IMR-90 (cell line): ENCODE data around the gene BRI3BP. TPM values are rescaled to one million over a fixed set of nuclear protein-coding genes. Genes with fewer than 3 reads are reported as not detected.

Experiments used
- ATAC-seq: fragments of 200-7000 bp; cut with Tn5 transposase; 2 replicates; pipeline ENCODE4 v1.9.1; 2020; ENCODE audit warnings: low read depth, mild to moderate bottlenecking, moderate library complexity
- BruUV-seq: library from RNA; stranded (reverse); fragments of 400-500 nt; replicated peaks from 2 replicates; lab custom pipeline; 2021; lab: Mats Ljungman, UMichigan
- CTCF ChIA-PET: fragments of 300-600 bp; formaldehyde crosslinking; extraction: SDS; loops from one replicate; lab custom pipeline; 2021; ENCODE audit warnings: antibody characterized with exemption; lab: Yijun Ruan, JAX
- POLR2A ChIA-PET: fragments of 300-600 bp; sonication (Branson Sonifier 250); formaldehyde crosslinking; loops from one replicate; lab custom pipeline; 2022; ENCODE audit warnings: antibody characterized with exemption; ENCODE audit not compliant: unreplicated experiment; lab: Charles Lee
- DNase-seq: peaks from one replicate; pipeline ENCODE4 v3.0.0; 2013
- H2AFZ ChIP-seq: replicated peaks from 2 replicates; pipeline ENCODE3; 2013; ENCODE audit warnings: low read length, mild to moderate bottlenecking; ENCODE audit not compliant: poor library complexity
- H2AK5ac ChIP-seq: 2 replicates; pipeline ENCODE4 v1.6.1; 2013; ENCODE audit warnings: low read depth, low read length, inconsistent platforms
- H2AK9ac ChIP-seq: replicated peaks from 2 replicates; pipeline ENCODE3; 2013; ENCODE audit warnings: mild to moderate bottlenecking, low read depth, low read length, moderate library complexity; ENCODE audit not compliant: poor library complexity
- H2BK120ac ChIP-seq: 2 replicates; pipeline ENCODE4 v1.6.1; 2013; ENCODE audit warnings: low read depth, low read length, inconsistent platforms
- H2BK15ac ChIP-seq: 3 replicates; pipeline ENCODE4 v1.6.1; 2013; ENCODE audit warnings: low read depth, low read length, inconsistent platforms
- H2BK20ac ChIP-seq: 2 replicates; pipeline ENCODE4 v1.6.1; 2013; ENCODE audit warnings: low read depth, mild to moderate bottlenecking, inconsistent platforms, low read length, moderate library complexity
- H2BK5ac ChIP-seq: 2 replicates; pipeline ENCODE4 v1.6.1; 2013; ENCODE audit warnings: mild to moderate bottlenecking, low read depth, low read length, inconsistent platforms; ENCODE audit not compliant: poor library complexity, severe bottlenecking
- H3K14ac ChIP-seq: replicated peaks from 2 replicates; pipeline ENCODE4 v1.6.1; 2013; ENCODE audit warnings: low read depth, low read length, inconsistent platforms
- H3K18ac ChIP-seq: 2 replicates; pipeline ENCODE4 v1.6.1; 2013; ENCODE audit warnings: low read depth, low read length, control low read depth
- H3K23ac ChIP-seq: 2 replicates; pipeline ENCODE4 v1.6.1; 2013; ENCODE audit warnings: low read depth, low read length, inconsistent platforms
- H3K27ac ChIP-seq: 2 replicates; pipeline ENCODE4 v1.5.1; 2013; ENCODE audit warnings: mild to moderate bottlenecking, control low read depth, low read length; ENCODE audit not compliant: insufficient read depth
- H3K27me3 ChIP-seq: 2 replicates; pipeline ENCODE4 v1.6.1; 2013; ENCODE audit warnings: low read length; ENCODE audit not compliant: control insufficient read depth, insufficient read depth
- H3K36me3 ChIP-seq: 2 replicates; pipeline ENCODE4 v1.6.1; 2013; ENCODE audit warnings: low read length, mixed read lengths; ENCODE audit not compliant: control insufficient read depth, insufficient read depth
- H3K4ac ChIP-seq: 2 replicates; pipeline ENCODE4 v1.6.1; 2013; ENCODE audit warnings: low read depth, low read length, inconsistent platforms
- H3K4me1 ChIP-seq: 2 replicates; pipeline ENCODE4 v1.6.1; 2013; ENCODE audit warnings: low read length, mixed read lengths; ENCODE audit not compliant: control insufficient read depth, insufficient read depth
- H3K4me2 ChIP-seq: 2 replicates; pipeline ENCODE4 v1.6.1; 2013; ENCODE audit warnings: low read depth, mild to moderate bottlenecking, control low read depth, low read length, moderate library complexity
- H3K4me3 ChIP-seq: 2 replicates; pipeline ENCODE4 v1.5.1; 2013; ENCODE audit warnings: low read depth, mild to moderate bottlenecking, control low read depth, low read length, moderate library complexity; ENCODE audit not compliant: insufficient read depth
- H3K56ac ChIP-seq: 2 replicates; pipeline ENCODE4 v1.6.1; 2013; ENCODE audit warnings: low read length, inconsistent platforms; ENCODE audit not compliant: insufficient read depth; ENCODE audit errors: extremely low read depth
- H3K79me1 ChIP-seq, 2 experiments: 2 replicates each; pipeline ENCODE4 v1.6.1; 2013; ENCODE audit warnings: low read length in 2 of 2, inconsistent platforms in 1 of 2, low read depth in 1 of 2
- H3K9ac ChIP-seq: 2 replicates; pipeline ENCODE4 v1.6.1; 2013; ENCODE audit warnings: low read depth, low read length, control low read depth
- H3K9me1 ChIP-seq: 2 replicates; pipeline ENCODE4 v1.6.1; 2013; ENCODE audit warnings: low read length, inconsistent platforms; ENCODE audit not compliant: insufficient read depth
- H3K9me3 ChIP-seq: 2 replicates; pipeline ENCODE4 v1.6.1; 2013; ENCODE audit warnings: low read length; ENCODE audit not compliant: control insufficient read depth, insufficient read depth
- H4K20me1 ChIP-seq: 2 replicates; pipeline ENCODE4 v1.6.1; 2013; ENCODE audit warnings: low read length, inconsistent platforms; ENCODE audit not compliant: insufficient read depth
- H4K5ac ChIP-seq: 2 replicates; pipeline ENCODE4 v1.6.1; 2013; ENCODE audit warnings: mild to moderate bottlenecking, low read depth, low read length, control low read depth
- H4K8ac ChIP-seq, 2 experiments: 2 replicates each; pipeline ENCODE4 v1.6.1; 2013; ENCODE audit warnings: low read depth in 2 of 2, low read length in 2 of 2, control low read depth in 1 of 2, inconsistent platforms in 1 of 2
- H4K91ac ChIP-seq: 2 replicates; pipeline ENCODE4 v1.6.1; 2013; ENCODE audit warnings: low read depth, low read length, inconsistent platforms; ENCODE audit not compliant: insufficient read depth
- MAFK ChIP-seq: IDR thresholded peaks from 2 replicates; pipeline ENCODE4 v1.6.1; 2012; ENCODE audit warnings: low read depth, low read length, improper control_type of control experiment
- MAZ ChIP-seq: IDR thresholded peaks from 2 replicates; pipeline ENCODE4 v1.6.1; 2012; ENCODE audit warnings: low read depth, mild to moderate bottlenecking, low read length, improper control_type of control experiment, moderate library complexity, borderline replicate concordance
- RAD21 ChIP-seq: IDR thresholded peaks from 2 replicates; pipeline ENCODE4 v1.6.1; 2012; ENCODE audit warnings: low read length, improper control_type of control experiment
- RFX5 ChIP-seq: IDR thresholded peaks from 2 replicates; pipeline ENCODE4 v1.8.0; 2012; ENCODE audit warnings: low read depth, mild to moderate bottlenecking, low read length, moderate library complexity
- USF2 ChIP-seq: fragments of 150-350 bp; IDR thresholded peaks from 2 replicates; pipeline ENCODE4 v1.6.1; 2017; ENCODE audit warnings: mild to moderate bottlenecking, antibody characterized with exemption, low read length, low read depth
- whole genome bisulfite sequencing, 2 experiments: methylation state at CpG; one replicate each; pipeline versions ENCODE4 v1.1.5 to v1.1.7; 2013; ENCODE audit warnings: missing lambda C conversion rate in 2 of 2; ENCODE audit not compliant: insufficient read length in 1 of 2; ENCODE audit errors: extremely low coverage in 2 of 2; 5-methylcytosine and 5-hydroxymethylcytosine counted together
- dilution Hi-C: fragments of 300-500 bp; cut with HindIII; formaldehyde crosslinking; loops from one replicate; pipeline ENCODE4 v1.14.3; 2018; ENCODE audit warnings: low sequenced_read_pairs; ENCODE audit not compliant: unreplicated experiment
- in situ Hi-C: fragments of 300-500 bp; cut with MboI; formaldehyde crosslinking; loops from 3 replicates; pipeline ENCODE4 v1.14.3; 2019; ENCODE audit warnings: low sequenced_read_pairs, inconsistent platforms, mixed read lengths
- intact Hi-C: fragments of 100-400 bp; cut with micrococcal nuclease; formaldehyde crosslinking; loops from 2 replicates; pipeline ENCODE4 v1.10.0; 2022
- polyA plus RNA-seq, 3 experiments: library from polyadenylated mRNA; depleted of rRNA; stranded (reverse); fragments of >200 nt; gene quantifications; 2 replicates each; pipeline ENCODE4 v1.2.3, GENCODE V29; 2012; ENCODE audit warnings: low replicate concordance in 1 of 3
- total RNA-seq: library from RNA; depleted of rRNA; stranded (reverse); fragments of >200 nt; gene quantifications from 2 replicates; pipeline ENCODE4 v1.2.3, GENCODE V29; 2012

The BRI3BP gene
- total and polyA plus RNA-seq, 2 of the 4 experiments (the other 2 are of a cell fraction) = 2.5 to 2.8 TPM

- Histone ChIP-seq H2BK120ac (no peak overlapping the region), H3K79me1 (no peaks in the 10 kb centered on the region), H2BK20ac (no peak overlapping the region), H3K36me3 (no peaks in the 10 kb centered on the region), H4K5ac (no peak overlapping the region), H3K14ac (no peak overlapping the region), H3K56ac (no peak overlapping the region), H2BK15ac (no peak overlapping the region), H2AK9ac (no peak overlapping the region), H4K8ac (no peak overlapping the region), H3K9me1 (peaks cover 7% of the 10 kb centered on the region; the same call in 1 of the 2 replicates), H3K9me3 (no peaks in the 10 kb centered on the region), H3K4me2 (no peak overlapping the region), H4K91ac (no peak overlapping the region), H3K9ac (no peak overlapping the region), H3K23ac (no peak overlapping the region), H4K20me1 (no peaks in the 10 kb centered on the region; the same call in 1 of the 2 replicates), H3K18ac (no peak overlapping the region), H3K4me1 (no peaks in the 10 kb centered on the region), H3K4me3 (no peak overlapping the region), H3K27ac (no peak overlapping the region), H3K27me3 (no peaks in the 10 kb centered on the region), H2AFZ (no peak overlapping the region), H3K4ac (no peak overlapping the region), H2AK5ac (no peak overlapping the region), H2BK5ac (no peak overlapping the region)
- ChIA-PET POLR2A (no interaction called here), CTCF (no interaction called here)
- TF ChIP-seq USF2 = no peak
- TF ChIP-seq RFX5 = no peak
- no peak for TF ChIP-seq MAFK
- no peak for TF ChIP-seq MAZ
- TF ChIP-seq RAD21 = no peak
- dilution Hi-C loops (no loop called here), intact Hi-C loops (no loop called here), in situ Hi-C loops (no loop called here)
- no TSS peak for BruUV-seq
- ATAC-seq (no peak), DNase-seq (no peak)
- 80% methylated on average over 1 of the region's 5 CpGs; no CpG with 5 or more reads in 1 of the 2 experiments for WGBS, 2 experiments
Observed at GRCh38 chr12:125014526-125014925, 21.1 kb downstream of the BRI3BP start.
